ENCODE data around the gene AP2A1. TPM values are rescaled to one million over a fixed set of nuclear protein-coding genes. Genes with fewer than 3 reads are reported as not detected.

Gene AP2A1
- total and polyA plus RNA-seq, 9 of the 15 experiments (the other 6 are each of a cell fraction or from before 2014, with no cell fraction given): 0.55 to 150 (median 31.9) TPM

DNA sequence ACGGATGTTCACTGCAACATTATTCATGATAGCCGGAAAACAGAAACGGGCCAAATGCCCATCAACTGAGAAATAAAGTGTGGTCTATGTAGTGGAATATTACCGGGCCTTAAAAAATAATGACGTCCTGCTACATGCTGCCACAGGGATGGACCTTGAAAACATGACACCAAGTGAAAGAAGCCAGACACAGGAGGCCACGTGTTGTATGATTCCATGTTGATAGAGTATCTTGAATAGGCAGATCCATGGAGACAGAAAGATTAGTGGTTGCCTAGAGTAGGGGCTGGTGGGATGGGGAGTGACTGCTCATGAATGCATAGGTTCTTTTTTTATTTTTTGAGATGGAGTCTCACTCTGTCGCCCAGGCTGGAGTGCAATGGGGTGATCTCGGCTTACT lies 3.7 kb downstream of the AP2A1 start (continued):
- TF ChIP-seq, protein P1, sequence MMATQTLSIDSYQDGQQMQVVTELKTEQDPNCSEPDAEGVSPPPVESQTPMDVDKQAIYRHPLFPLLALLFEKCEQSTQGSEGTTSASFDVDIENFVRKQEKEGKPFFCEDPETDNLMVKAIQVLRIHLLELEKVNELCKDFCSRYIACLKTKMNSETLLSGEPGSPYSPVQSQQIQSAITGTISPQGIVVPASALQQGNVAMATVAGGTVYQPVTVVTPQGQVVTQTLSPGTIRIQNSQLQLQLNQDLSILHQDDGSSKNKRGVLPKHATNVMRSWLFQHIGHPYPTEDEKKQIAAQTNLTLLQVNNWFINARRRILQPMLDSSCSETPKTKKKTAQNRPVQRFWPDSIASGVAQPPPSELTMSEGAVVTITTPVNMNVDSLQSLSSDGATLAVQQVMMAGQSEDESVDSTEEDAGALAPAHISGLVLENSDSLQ (IDR thresholded peaks at IDR 0.05): peak; percentile 24; the same call in 1 of the 2 replicates
- peak; percentile 18; the same call in 1 of the 2 replicates for TF ChIP-seq TCF3 (CRISPR knock-in tag; IDR thresholded peaks at IDR 0.05)
- TF ChIP-seq FIP1L1 (IDR thresholded peaks at IDR 0.05; ENCODE audit: low read depth, low read length, poor library complexity, severe bottlenecking): no peak
- 0 out of 2 replicates have a peak, but pooled peaks have one; percentile 6 for TF ChIP-seq NCOR1 (IDR thresholded peaks at IDR 0.05)
- TF ChIP-seq MEIS2 (IDR thresholded peaks at IDR 0.05; ENCODE audit: partially characterized antibody): peak; percentile 18
- TF ChIP-seq TAF7 (tag; IDR thresholded peaks at IDR 0.05): no peak
- TF ChIP-seq, protein P2, sequence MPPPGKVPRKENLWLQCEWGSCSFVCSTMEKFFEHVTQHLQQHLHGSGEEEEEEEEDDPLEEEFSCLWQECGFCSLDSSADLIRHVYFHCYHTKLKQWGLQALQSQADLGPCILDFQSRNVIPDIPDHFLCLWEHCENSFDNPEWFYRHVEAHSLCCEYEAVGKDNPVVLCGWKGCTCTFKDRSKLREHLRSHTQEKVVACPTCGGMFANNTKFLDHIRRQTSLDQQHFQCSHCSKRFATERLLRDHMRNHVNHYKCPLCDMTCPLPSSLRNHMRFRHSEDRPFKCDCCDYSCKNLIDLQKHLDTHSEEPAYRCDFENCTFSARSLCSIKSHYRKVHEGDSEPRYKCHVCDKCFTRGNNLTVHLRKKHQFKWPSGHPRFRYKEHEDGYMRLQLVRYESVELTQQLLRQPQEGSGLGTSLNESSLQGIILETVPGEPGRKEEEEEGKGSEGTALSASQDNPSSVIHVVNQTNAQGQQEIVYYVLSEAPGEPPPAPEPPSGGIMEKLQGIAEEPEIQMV (tag; conservative IDR thresholded peaks at IDR 0.05; ENCODE audit: low read depth): no peak
- peak; percentile 38; the same call in 1 of the 2 replicates for TF ChIP-seq CBFA2T2 (conservative IDR thresholded peaks at IDR 0.05)
- TF ChIP-seq, protein P3, sequence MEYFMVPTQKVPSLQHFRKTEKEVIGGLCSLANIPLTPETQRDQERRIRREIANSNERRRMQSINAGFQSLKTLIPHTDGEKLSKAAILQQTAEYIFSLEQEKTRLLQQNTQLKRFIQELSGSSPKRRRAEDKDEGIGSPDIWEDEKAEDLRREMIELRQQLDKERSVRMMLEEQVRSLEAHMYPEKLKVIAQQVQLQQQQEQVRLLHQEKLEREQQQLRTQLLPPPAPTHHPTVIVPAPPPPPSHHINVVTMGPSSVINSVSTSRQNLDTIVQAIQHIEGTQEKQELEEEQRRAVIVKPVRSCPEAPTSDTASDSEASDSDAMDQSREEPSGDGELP (CRISPR knock-in tag; IDR thresholded peaks at IDR 0.05; ENCODE audit: borderline replicate concordance): no peak
- no peak for TF ChIP-seq ARHGAP35 (IDR thresholded peaks at IDR 0.05; ENCODE audit: partially characterized antibody)
- TF ChIP-seq, protein P4, sequence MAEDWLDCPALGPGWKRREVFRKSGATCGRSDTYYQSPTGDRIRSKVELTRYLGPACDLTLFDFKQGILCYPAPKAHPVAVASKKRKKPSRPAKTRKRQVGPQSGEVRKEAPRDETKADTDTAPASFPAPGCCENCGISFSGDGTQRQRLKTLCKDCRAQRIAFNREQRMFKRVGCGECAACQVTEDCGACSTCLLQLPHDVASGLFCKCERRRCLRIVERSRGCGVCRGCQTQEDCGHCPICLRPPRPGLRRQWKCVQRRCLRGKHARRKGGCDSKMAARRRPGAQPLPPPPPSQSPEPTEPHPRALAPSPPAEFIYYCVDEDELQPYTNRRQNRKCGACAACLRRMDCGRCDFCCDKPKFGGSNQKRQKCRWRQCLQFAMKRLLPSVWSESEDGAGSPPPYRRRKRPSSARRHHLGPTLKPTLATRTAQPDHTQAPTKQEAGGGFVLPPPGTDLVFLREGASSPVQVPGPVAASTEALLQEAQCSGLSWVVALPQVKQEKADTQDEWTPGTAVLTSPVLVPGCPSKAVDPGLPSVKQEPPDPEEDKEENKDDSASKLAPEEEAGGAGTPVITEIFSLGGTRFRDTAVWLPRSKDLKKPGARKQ (CRISPR knock-in tag; IDR thresholded peaks at IDR 0.05): no peak
- peak; percentile 26 for TF ChIP-seq ZNF146 (CRISPR knock-in tag; IDR thresholded peaks at IDR 0.05; ENCODE audit: unreplicated experiment)
